Panc1 (cell line): ENCODE measurements around the gene SLC5A6. TPM values are rescaled to one million over a fixed set of nuclear protein-coding genes. Genes with fewer than 3 reads are reported as not detected.
A peak's percentile ranks its signal among the peaks of the same experiment; 100 is the strongest.

Source experiments
- ATAC-seq: fragments of 200-7000 bp; cut with Tn5 transposase; 2 replicates; pipeline ENCODE4 v1.9.1; 2020; ENCODE audit warnings: mild to moderate bottlenecking, moderate library complexity
- BruUV-seq: library from RNA; stranded (reverse); fragments of 400-500 nt; replicated peaks from 2 replicates; lab custom pipeline; 2021; lab: Mats Ljungman, UMichigan
- CTCF ChIA-PET: fragments of 300-600 bp; sonication (Branson Sonifier 250); formaldehyde crosslinking; loops from one replicate; lab custom pipeline; 2022; ENCODE audit warnings: antibody characterized with exemption; lab: Charles Lee
- POLR2A ChIA-PET: fragments of 300-600 bp; sonication (Branson Sonifier 250); formaldehyde crosslinking; loops from one replicate; lab custom pipeline; 2022; ENCODE audit warnings: antibody characterized with exemption; lab: Charles Lee
- DNase-seq: peaks from one replicate; pipeline ENCODE4 v3.0.0-alpha.2; 2010; ENCODE audit warnings: low read depth, low spot score
- H3K27ac ChIP-seq: 2 replicates; pipeline ENCODE4 v1.5.1; 2011; ENCODE audit warnings: mild to moderate bottlenecking, low read length, inconsistent platforms
- H3K27me3 ChIP-seq: fragments of 200-500 bp; sonication (Bioruptor generic); 2 replicates; pipeline ENCODE4 v1.6.0; 2014; ENCODE audit warnings: low read length, inconsistent platforms; ENCODE audit not compliant: control insufficient read depth, insufficient read depth
- H3K36me3 ChIP-seq: fragments of 200-500 bp; sonication (Bioruptor generic); 2 replicates; pipeline ENCODE4 v1.5.1; 2014; ENCODE audit warnings: inconsistent platforms, mild to moderate bottlenecking, low read length, moderate library complexity; ENCODE audit not compliant: control insufficient read depth, insufficient read depth
- H3K4me1 ChIP-seq: 2 replicates; pipeline ENCODE4 v1.5.1; 2011; ENCODE audit warnings: inconsistent platforms, mild to moderate bottlenecking, low read length, moderate library complexity; ENCODE audit not compliant: control insufficient read depth, insufficient read depth
- H3K4me3 ChIP-seq, 2 experiments: 2 replicates each; pipeline ENCODE4 v1.5.1; 2011 to 2012; ENCODE audit warnings: low read depth in 2 of 2, low read length in 2 of 2, mild to moderate bottlenecking in 2 of 2, inconsistent platforms in 1 of 2, moderate library complexity in 1 of 2
- H3K9me3 ChIP-seq: fragments of 200-500 bp; sonication (Bioruptor generic); 2 replicates; pipeline ENCODE4 v1.5.1; 2014; ENCODE audit warnings: low read depth, mild to moderate bottlenecking, inconsistent platforms, low read length, moderate library complexity; ENCODE audit not compliant: control insufficient read depth, insufficient read depth
- CTCF ChIP-seq: fragments of 450-650 bp; IDR thresholded peaks from 2 replicates; pipeline ENCODE4 v1.5.1; 2017; ENCODE audit warnings: mild to moderate bottlenecking
- POLR2AphosphoS5 ChIP-seq: IDR thresholded peaks from 2 replicates; pipeline ENCODE4 v1.6.1; 2012; ENCODE audit warnings: mild to moderate bottlenecking, low read depth, low read length, moderate library complexity
- REST ChIP-seq, 2 experiments: IDR thresholded peaks; 2 replicates each; pipeline ENCODE4 v1.6.1; 2011 to 2012; ENCODE audit warnings: low read depth in 2 of 2, control low read depth in 1 of 2, low read length in 1 of 2, mild to moderate bottlenecking in 1 of 2, moderate library complexity in 1 of 2; ENCODE audit not compliant: insufficient read depth in 1 of 2
- SIN3A ChIP-seq: IDR thresholded peaks from 2 replicates; pipeline ENCODE4 v1.6.1; 2012; ENCODE audit warnings: low read depth, mild to moderate bottlenecking, low read length, moderate library complexity, borderline replicate concordance; ENCODE audit not compliant: insufficient read depth
- TCF7L2 ChIP-seq: IDR thresholded peaks from 2 replicates; pipeline ENCODE4 v1.6.1; 2011; ENCODE audit warnings: mild to moderate bottlenecking, low read depth, low read length, inconsistent platforms
- in situ Hi-C: cut with HindIII; loops from 2 replicates; pipeline ENCODE4 v1.10.0; 2016; ENCODE audit warnings: low sequenced_read_pairs, low pct_unique_long_range_greater_than_20kb
- intact Hi-C: fragments of 100-400 bp; cut with micrococcal nuclease; formaldehyde crosslinking; loops from one replicate; pipeline ENCODE4 v1.10.0; 2022; ENCODE audit not compliant: unreplicated experiment
- total RNA-seq: library from RNA; stranded (reverse); gene quantifications from one replicate; pipeline ENCODE4 v1.2.1, GENCODE V29; 2021; ENCODE audit not compliant: unreplicated experiment

SLC5A6 gene
- total RNA-seq, 1 experiment from 2014 or later: 74.5 TPM

DNA sequence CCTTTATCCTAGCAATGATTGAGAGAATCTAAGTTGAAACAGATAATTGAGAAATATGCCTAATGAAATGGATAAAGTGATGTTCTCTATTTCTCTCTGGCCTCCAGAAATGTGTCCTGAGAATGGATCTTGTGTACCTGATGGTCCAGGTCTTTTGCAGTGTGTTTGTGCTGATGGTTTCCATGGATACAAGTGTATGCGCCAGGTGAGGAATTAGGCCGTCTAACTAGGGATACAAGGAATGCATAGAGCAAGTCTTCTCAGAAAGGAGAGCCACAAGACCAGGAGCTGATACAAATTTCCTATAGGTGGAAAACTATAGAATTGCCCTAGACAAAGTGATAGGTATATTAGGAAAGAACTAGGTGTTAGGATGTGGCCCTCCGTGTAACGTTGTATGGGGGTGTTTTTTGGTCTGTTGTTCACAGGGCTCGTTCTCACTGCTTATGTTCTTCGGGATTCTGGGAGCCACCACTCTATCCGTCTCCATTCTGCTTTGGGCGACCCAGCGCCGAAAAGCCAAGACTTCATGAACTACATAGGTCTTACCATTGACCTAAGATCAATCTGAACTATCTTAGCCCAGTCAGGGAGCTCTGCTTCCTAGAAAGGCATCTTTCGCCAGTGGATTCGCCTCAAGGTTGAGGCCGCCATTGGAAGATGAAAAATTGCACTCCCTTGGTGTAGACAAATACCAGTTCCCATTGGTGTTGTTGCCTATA, 4.5 kb upstream of the SLC5A6 start:
- H3K4me1 ChIP-seq: peaks cover 21% of the 10 kb centered on the region
- in situ Hi-C loops (no loop called here), intact Hi-C loops (no loop called here)
- no TSS peak for BruUV-seq
- no peak for DNase-seq
- H3K27ac ChIP-seq: peak overlapping the region; percentile 95
- no peaks in the 10 kb centered on the region for H3K27me3 ChIP-seq
- H3K4me3 ChIP-seq: peak overlapping the region; percentile 78 to 88
- CTCF ChIA-PET: no interaction called here
- TF ChIP-seq SIN3A (no peak), TCF7L2 (no peak), CTCF (no peak), POLR2AphosphoS5 (no peak), REST (IDR thresholded peaks at IDR 0.05; ENCODE audit: insufficient read depth in 1 of 2, low read depth in 2 of 2, low read length in 1 of 2) (no peak)
- H3K36me3 ChIP-seq: peaks cover 23% of the 10 kb centered on the region
- no peaks in the 10 kb centered on the region for H3K9me3 ChIP-seq
- no peak for ATAC-seq
- POLR2A ChIA-PET: no interaction called here

DNA sequence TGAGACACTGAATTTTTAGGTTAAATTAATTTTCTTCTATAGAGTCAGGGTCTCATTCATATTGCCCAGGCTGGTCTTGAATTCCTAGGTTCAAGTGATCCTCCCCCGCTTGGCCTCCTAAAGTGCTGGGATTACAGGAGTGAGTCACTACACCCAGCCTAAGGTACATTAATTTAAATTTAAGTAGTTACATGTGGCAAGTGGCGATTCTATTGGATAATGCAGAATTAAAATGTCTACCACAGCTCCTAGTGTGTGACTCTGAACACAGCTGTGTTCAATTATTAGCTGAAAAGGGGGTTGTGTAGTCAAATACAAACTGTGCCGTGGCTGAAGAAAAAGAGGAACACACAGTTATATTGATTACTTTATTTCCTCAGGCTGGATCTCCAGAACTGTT, 2.9 kb upstream of the SLC5A6 start:
- TF ChIP-seq TCF7L2: no peak
- no peak for TF ChIP-seq POLR2AphosphoS5
- TF ChIP-seq CTCF: no peak
- no peak for TF ChIP-seq REST (IDR thresholded peaks at IDR 0.05; ENCODE audit: insufficient read depth in 1 of 2, low read depth in 2 of 2, low read length in 1 of 2)
- no peak for TF ChIP-seq SIN3A
- no peak overlapping the region for H3K4me3 ChIP-seq
- peaks cover 20% of the 10 kb centered on the region; the same call in 1 of the 2 replicates for H3K36me3 ChIP-seq
- DNase-seq: no peak
- H3K27me3 ChIP-seq: no peaks in the 10 kb centered on the region
- H3K27ac ChIP-seq: no peak overlapping the region
- peaks cover 21% of the 10 kb centered on the region for H3K4me1 ChIP-seq
- ChIA-PET CTCF (no interaction called here), POLR2A (no interaction called here)
- intact Hi-C loops (no loop called here), in situ Hi-C loops (no loop called here)
- BruUV-seq: no TSS peak
- no peak for ATAC-seq
- no peaks in the 10 kb centered on the region for H3K9me3 ChIP-seq
